H9 (cell line): Measurements from ENCODE around the gene DUSP28. TPM values are rescaled to one million over a fixed set of nuclear protein-coding genes. Genes with fewer than 3 reads are reported as not detected.

Source experiments
- DNase-seq: peaks from one replicate; pipeline ENCODE4 v3.0.0-alpha.2; 2017
- H2AFZ ChIP-seq: one replicate; pipeline ENCODE4 v1.6.1; 2013; ENCODE audit warnings: mild to moderate bottlenecking, low read length, control low read depth, moderate library complexity
- H2AK5ac ChIP-seq: 2 replicates; pipeline ENCODE4 v1.6.1; 2013; ENCODE audit warnings: low read length, control low read depth, mixed read lengths; ENCODE audit not compliant: insufficient read length
- H2BK120ac ChIP-seq: one replicate; pipeline ENCODE4 v1.6.1; 2013; ENCODE audit warnings: low read depth, mild to moderate bottlenecking, low read length, control low read depth, inconsistent platforms; ENCODE audit not compliant: poor library complexity, severe bottlenecking
- H2BK12ac ChIP-seq: 2 replicates; pipeline ENCODE4 v1.6.1; 2013; ENCODE audit warnings: low read length, control low read depth, mixed read lengths, low read depth; ENCODE audit not compliant: insufficient read length
- H2BK15ac ChIP-seq: 2 replicates; pipeline ENCODE4 v1.6.1; 2013; ENCODE audit warnings: low read depth, low read length, control low read depth
- H2BK20ac ChIP-seq: one replicate; pipeline ENCODE4 v1.6.1; 2013; ENCODE audit warnings: low read depth, mild to moderate bottlenecking, low read length, control low read depth, inconsistent platforms; ENCODE audit not compliant: poor library complexity, severe bottlenecking
- H2BK5ac ChIP-seq: 2 replicates; pipeline ENCODE4 v1.6.1; 2013; ENCODE audit warnings: low read length, control low read depth, mixed read lengths; ENCODE audit not compliant: insufficient read length
- H3K14ac ChIP-seq: 2 replicates; pipeline ENCODE4 v1.6.1; 2013; ENCODE audit warnings: low read length, control low read depth; ENCODE audit not compliant: insufficient read depth
- H3K18ac ChIP-seq: 2 replicates; pipeline ENCODE4 v1.6.1; 2013; ENCODE audit warnings: low read depth, mild to moderate bottlenecking, mixed read lengths, low read length, control low read depth; ENCODE audit not compliant: insufficient read length
- H3K23ac ChIP-seq: 2 replicates; pipeline ENCODE4 v1.6.1; 2013; ENCODE audit warnings: low read length, control low read depth, mixed read lengths, low read depth; ENCODE audit not compliant: insufficient read length
- H3K23me2 ChIP-seq: 2 replicates; pipeline ENCODE4 v1.6.1; 2013; ENCODE audit warnings: low read depth, mild to moderate bottlenecking, mixed read lengths, low read length, control low read depth; ENCODE audit not compliant: insufficient read length, poor library complexity, severe bottlenecking
- H3K27ac ChIP-seq: 2 replicates; pipeline ENCODE4 v1.5.1; 2013; ENCODE audit warnings: low read length, control low read depth, mixed read lengths, low read depth; ENCODE audit not compliant: insufficient read length
- H3K27me3 ChIP-seq: 2 replicates; pipeline ENCODE4 v1.6.1; 2013; ENCODE audit warnings: low read length, control low read depth, inconsistent platforms; ENCODE audit not compliant: insufficient read depth
- H3K4ac ChIP-seq: 2 replicates; pipeline ENCODE4 v1.6.1; 2013; ENCODE audit warnings: low read depth, mild to moderate bottlenecking, control low read depth, inconsistent platforms, low read length, moderate library complexity
- H3K4me1 ChIP-seq: 2 replicates; pipeline ENCODE4 v1.6.1; 2013; ENCODE audit warnings: low read length, control low read depth, inconsistent platforms; ENCODE audit not compliant: insufficient read depth
- H3K4me2 ChIP-seq: 2 replicates; pipeline ENCODE4 v1.6.1; 2013; ENCODE audit warnings: low read length, control low read depth, mixed read lengths; ENCODE audit not compliant: insufficient read length, insufficient read depth
- H3K56ac ChIP-seq: 2 replicates; pipeline ENCODE4 v1.6.1; 2013; ENCODE audit warnings: low read depth, mild to moderate bottlenecking, mixed read lengths, low read length, control low read depth; ENCODE audit not compliant: insufficient read length
- H3K79me1 ChIP-seq: 2 replicates; pipeline ENCODE4 v1.6.1; 2013; ENCODE audit warnings: low read depth, mild to moderate bottlenecking, moderate library complexity, low read length, control low read depth, inconsistent platforms; ENCODE audit not compliant: insufficient read depth, poor library complexity, severe bottlenecking
- H3K79me2 ChIP-seq: 2 replicates; pipeline ENCODE4 v1.6.1; 2013; ENCODE audit warnings: low read length, control low read depth, inconsistent platforms; ENCODE audit not compliant: insufficient read depth
- H3K9ac ChIP-seq: 2 replicates; pipeline ENCODE4 v1.6.1; 2013; ENCODE audit warnings: low read length, control low read depth, mixed read lengths; ENCODE audit not compliant: insufficient read length; ENCODE audit errors: extremely low read depth
- H3K9me3 ChIP-seq: one replicate; pipeline ENCODE4 v1.6.1; 2013; ENCODE audit warnings: low read depth, low read length, inconsistent platforms; ENCODE audit not compliant: control insufficient read depth
- H3T11ph ChIP-seq: one replicate; pipeline ENCODE4 v1.6.1; 2013; ENCODE audit warnings: mild to moderate bottlenecking, low read length, control low read depth, inconsistent platforms
- H4K20me1 ChIP-seq: one replicate; pipeline ENCODE4 v1.6.1; 2013; ENCODE audit not compliant: control insufficient read depth, insufficient read length, insufficient read depth
- H4K5ac ChIP-seq: 2 replicates; pipeline ENCODE4 v1.6.1; 2013; ENCODE audit warnings: low read depth, mild to moderate bottlenecking, mixed read lengths, low read length, control low read depth; ENCODE audit not compliant: insufficient read length
- H4K8ac ChIP-seq: replicated peaks from 2 replicates; pipeline ENCODE4 v1.6.1; 2013; ENCODE audit warnings: low read length, control low read depth, mixed read lengths, low read depth; ENCODE audit not compliant: insufficient read length
- H4K91ac ChIP-seq: 2 replicates; pipeline ENCODE4 v1.6.1; 2013; ENCODE audit warnings: low read depth, mild to moderate bottlenecking, moderate library complexity, mixed read lengths, low read length, control low read depth; ENCODE audit not compliant: insufficient read length
- H3K27ac Mint-ChIP-seq, 3 experiments: 2 replicates in 2 of 3; 3 replicates in 1 of 3; pipeline ENCODE4 v1.8.0; 2020 to 2021; ENCODE audit warnings: mixed read lengths in 3 of 3, mild to moderate bottlenecking in 1 of 3, moderate library complexity in 1 of 3
- H3K27me3 Mint-ChIP-seq: 2 replicates; pipeline ENCODE4 v1.8.0; 2021; ENCODE audit warnings: low read depth, mild to moderate bottlenecking, moderate library complexity, mixed read lengths
- H3K36me3 Mint-ChIP-seq, 3 experiments: 2 replicates in 2 of 3; 3 replicates in 1 of 3; pipeline ENCODE4 v1.8.0; 2020 to 2021; ENCODE audit warnings: low read depth in 3 of 3, mixed read lengths in 3 of 3; ENCODE audit not compliant: insufficient read depth in 1 of 3
- H3K4me1 Mint-ChIP-seq, 2 experiments: 2 replicates each; pipeline ENCODE4 v1.8.0; 2020; ENCODE audit warnings: mixed read lengths in 2 of 2
- H3K4me3 Mint-ChIP-seq, 2 experiments: 2 replicates in 1 of 2; 3 replicates in 1 of 2; pipeline ENCODE4 v1.8.0; 2020 to 2021; ENCODE audit warnings: mild to moderate bottlenecking in 2 of 2, mixed read lengths in 2 of 2, moderate library complexity in 1 of 2
- H3K9me3 Mint-ChIP-seq, 2 experiments: 2 replicates in 1 of 2; 3 replicates in 1 of 2; pipeline ENCODE4 v1.8.0; 2020; ENCODE audit warnings: mild to moderate bottlenecking in 2 of 2, mixed read lengths in 2 of 2, moderate library complexity in 1 of 2
- WGBS: extraction: QIAGEN DNeasy Blood & Tissue Kit; methylation state at CpG from one replicate; pipeline ENCODE4 v1.1.7; 2013; ENCODE audit warnings: missing lambda C conversion rate, low lambda C conversion rate, mixed read lengths; ENCODE audit not compliant: insufficient read length; ENCODE audit errors: extremely low coverage; 5-methylcytosine and 5-hydroxymethylcytosine counted together
- total RNA-seq: library from RNA; stranded (reverse); gene quantifications from 2 replicates; pipeline ENCODE4 v1.2.1, GENCODE V29; 2021
- TF ChIP-seq, protein P1 (sequence below): fragments of 200-600 bp; sonication (generic); conservative IDR thresholded peaks from 3 replicates; pipeline ENCODE4 v1.8.0; 2021; ENCODE audit warnings: antibody characterized with exemption, mild to moderate bottlenecking

The DUSP28 gene
- total RNA-seq, 1 experiment from 2014 or later, result 1.6 TPM

DNA sequence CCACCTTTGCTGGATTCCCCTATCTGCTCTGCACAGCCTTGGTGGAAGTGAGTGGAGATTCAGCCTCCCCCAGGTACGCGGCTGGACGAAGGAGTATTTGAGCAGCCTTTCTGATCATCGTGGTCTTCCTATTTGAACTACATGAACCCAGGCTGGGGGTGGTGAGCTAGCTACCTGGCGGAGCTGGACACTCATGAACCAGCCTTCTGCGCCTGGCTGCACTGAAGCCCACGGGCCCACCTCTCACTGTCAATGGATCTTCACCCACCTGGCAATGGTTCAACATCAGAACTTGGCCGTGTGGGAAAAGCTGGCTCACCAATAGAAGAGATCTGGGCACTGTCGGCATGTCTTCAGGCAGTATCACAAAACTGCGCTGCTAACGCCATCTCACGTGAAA, 37.8 kb upstream of the DUSP28 start:
- Mint-ChIP-seq H3K9me3 (peaks cover 47 to 56% of the 10 kb centered on the region in 2 experiments), H3K27ac (no peak overlapping the region; a peak in 1 of 7 replicates), H3K27me3 (peaks cover 17% of the 10 kb centered on the region), H3K4me1 (peaks cover 0 to 3% of the 10 kb centered on the region in 2 experiments; a peak in 1 of 4 replicates), H3K4me3 (no peak overlapping the region), H3K36me3 (peaks cover 49 to 55% (median 49%) of the 10 kb centered on the region in 3 experiments)
- H3T11ph ChIP-seq, result no peak overlapping the region
- no peaks in the 10 kb centered on the region for H3K79me2 ChIP-seq
- H4K91ac ChIP-seq, result no peak overlapping the region
- H3K9me3 ChIP-seq, result peaks cover 23% of the 10 kb centered on the region
- H3K79me1 ChIP-seq, result no peaks in the 10 kb centered on the region
- H3K27ac ChIP-seq, result no peak overlapping the region
- no peak overlapping the region for H4K5ac ChIP-seq
- TF ChIP-seq, protein P1, sequence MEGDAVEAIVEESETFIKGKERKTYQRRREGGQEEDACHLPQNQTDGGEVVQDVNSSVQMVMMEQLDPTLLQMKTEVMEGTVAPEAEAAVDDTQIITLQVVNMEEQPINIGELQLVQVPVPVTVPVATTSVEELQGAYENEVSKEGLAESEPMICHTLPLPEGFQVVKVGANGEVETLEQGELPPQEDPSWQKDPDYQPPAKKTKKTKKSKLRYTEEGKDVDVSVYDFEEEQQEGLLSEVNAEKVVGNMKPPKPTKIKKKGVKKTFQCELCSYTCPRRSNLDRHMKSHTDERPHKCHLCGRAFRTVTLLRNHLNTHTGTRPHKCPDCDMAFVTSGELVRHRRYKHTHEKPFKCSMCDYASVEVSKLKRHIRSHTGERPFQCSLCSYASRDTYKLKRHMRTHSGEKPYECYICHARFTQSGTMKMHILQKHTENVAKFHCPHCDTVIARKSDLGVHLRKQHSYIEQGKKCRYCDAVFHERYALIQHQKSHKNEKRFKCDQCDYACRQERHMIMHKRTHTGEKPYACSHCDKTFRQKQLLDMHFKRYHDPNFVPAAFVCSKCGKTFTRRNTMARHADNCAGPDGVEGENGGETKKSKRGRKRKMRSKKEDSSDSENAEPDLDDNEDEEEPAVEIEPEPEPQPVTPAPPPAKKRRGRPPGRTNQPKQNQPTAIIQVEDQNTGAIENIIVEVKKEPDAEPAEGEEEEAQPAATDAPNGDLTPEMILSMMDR, result no peak
- no peak overlapping the region for H2AFZ ChIP-seq
- no peak overlapping the region for H3K4ac ChIP-seq
- no peak for DNase-seq
- H4K8ac ChIP-seq, result no peak overlapping the region
- no peak overlapping the region for H3K18ac ChIP-seq
- H2BK120ac ChIP-seq, result no peak overlapping the region
- no peaks in the 10 kb centered on the region; the same call in 1 of the 2 replicates for H3K27me3 ChIP-seq
- H3K4me2 ChIP-seq, result no peak overlapping the region
- H3K14ac ChIP-seq, result no peak overlapping the region
- H3K56ac ChIP-seq, result no peak overlapping the region
- no peak overlapping the region for H3K23ac ChIP-seq
- H2BK5ac ChIP-seq, result no peak overlapping the region
- H3K9ac ChIP-seq, result no peak overlapping the region
- H4K20me1 ChIP-seq, result peaks cover 4% of the 10 kb centered on the region
- WGBS, result no CpG with 5 or more reads among the region's 12 CpGs
- no peak overlapping the region for H2AK5ac ChIP-seq
- H3K23me2 ChIP-seq, result no peaks in the 10 kb centered on the region
- no peak overlapping the region for H2BK15ac ChIP-seq
- no peak overlapping the region for H2BK12ac ChIP-seq
- H3K4me1 ChIP-seq, result peaks cover 2% of the 10 kb centered on the region; the same call in 1 of the 2 replicates
- H2BK20ac ChIP-seq, result no peak overlapping the region
